Measurements from ENCODE around the gene PIGP.
A peak's percentile ranks its signal among the peaks of the same experiment; 100 is the strongest.
"Not testable (repeated sequence)": the region's sequence is repeated elsewhere in the genome, so short reads cannot be mapped to it uniquely, and the experiment has no call there.

Gene PIGP

GRCh38 chr21:37072988-37073416, at the start of gene PIGP, which contains the start of gene TTC3:
TSS of gene PIGP (minus strand) at chr21:37073071. CDS start at chr21:37072515, 556 bp downstream.
TSS of gene TTC3 (plus strand) at chr21:37073254. CDS start at chr21:37087258, 14,004 bp downstream.
- peak; percentile 98 to 99 (median 99) for DNase-seq

GRCh38 chr21:37119421-37120218, 46.7 kb upstream of the PIGP start:
- DNase-seq, result peak in 1 of 3 experiments; percentile 49

DNA sequence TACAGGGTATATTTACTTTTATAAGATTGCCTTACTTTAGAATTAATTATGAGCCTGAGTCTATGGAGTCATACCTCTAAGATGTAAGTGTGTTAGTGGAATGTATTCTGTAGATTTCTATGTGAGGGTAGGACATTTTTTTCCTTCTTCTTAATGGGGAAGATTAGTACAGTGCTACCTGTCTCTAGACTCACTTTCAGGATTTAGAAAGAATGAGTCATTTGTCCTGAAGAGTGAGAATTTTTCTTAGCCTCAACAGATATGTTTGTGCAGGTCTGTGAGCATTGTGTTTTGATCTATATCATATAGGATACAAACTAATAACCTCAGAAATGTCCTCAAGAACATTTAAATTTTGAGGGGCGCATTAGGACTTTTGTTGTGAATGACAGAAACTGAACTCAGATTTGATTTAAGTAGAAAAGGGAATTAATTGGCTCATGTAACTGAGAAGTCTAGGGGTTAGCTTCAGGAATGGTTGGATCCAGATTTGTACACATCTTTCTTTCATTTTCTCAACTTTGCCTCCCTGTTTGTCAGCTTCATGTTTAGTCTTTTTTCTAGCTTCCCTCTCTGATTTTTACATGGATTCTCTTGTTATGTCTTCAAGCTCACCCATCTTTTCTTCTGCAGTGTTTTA, 45.4 kb upstream of the PIGP start:
- DNase-seq, result no peak

GRCh38 chr21:37117204-37117603, 44.3 kb upstream of the PIGP start:
- no peak for DNase-seq

- DNase-seq, result not testable (repeated sequence)
These were observed 43.6 kb upstream of the PIGP start for GRCh38 chr21:37116459-37116858.

GRCh38 chr21:37114301-37114700, 41.4 kb upstream of the PIGP start:
- DNase-seq, result not testable (repeated sequence)

DNA sequence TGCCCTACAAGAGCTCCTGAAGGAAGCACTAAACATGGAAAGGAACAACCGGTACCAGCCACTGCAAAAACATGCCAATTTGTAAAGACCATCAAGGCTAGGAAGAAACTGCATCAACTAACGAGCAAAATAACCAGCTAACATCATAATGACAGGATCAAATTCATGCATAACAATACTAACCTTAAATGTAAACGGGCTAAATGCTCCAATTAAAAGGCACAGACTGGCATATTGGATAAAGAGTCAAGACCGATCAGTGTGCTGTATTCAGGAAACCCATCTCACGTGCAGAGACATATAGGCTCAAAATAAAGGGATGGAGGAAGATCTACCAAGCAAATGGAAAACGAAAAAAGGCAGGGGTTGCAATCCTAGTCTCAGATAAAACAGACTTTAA, 38.2 kb upstream of the PIGP start:
- DNase-seq, result not testable (repeated sequence)

DNA sequence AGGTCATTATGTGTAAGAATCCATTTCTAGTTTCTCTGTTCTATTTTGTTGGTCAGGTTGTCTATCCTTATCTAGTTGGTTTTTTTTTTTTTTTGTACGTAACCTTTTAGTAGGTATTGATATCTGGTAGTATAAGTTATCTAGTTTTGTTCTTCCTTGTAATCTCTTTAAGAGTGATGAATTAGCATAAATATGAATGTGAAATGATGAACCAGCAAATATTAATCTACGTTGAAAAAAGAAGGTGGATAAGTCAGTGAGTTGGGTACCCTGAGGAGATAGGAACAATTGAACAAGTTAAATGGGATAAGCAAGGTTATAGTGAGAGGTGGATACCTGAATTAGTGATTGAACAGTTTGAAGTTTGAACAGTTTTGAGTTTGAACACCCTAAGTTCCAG, 34.1 kb upstream of the PIGP start:
- no peak for DNase-seq

DNA sequence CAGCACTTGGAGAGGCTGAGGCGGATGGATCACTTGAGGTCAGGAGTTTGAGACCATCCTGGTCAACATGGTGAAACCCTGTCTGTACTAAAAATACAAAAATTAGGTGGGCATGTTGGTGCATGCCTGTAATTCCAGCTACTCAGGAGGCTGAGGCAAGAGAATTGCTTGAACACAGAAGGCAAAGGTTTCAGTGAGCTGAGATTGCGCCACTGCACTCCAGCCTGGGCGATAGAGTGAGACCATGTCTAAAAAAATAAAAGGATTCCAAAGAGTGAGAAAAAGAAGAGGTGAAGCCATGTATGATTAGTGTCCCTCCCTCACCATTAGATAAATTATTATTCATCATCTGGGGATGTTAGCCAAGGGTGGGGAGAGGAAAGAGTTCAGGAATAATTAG, 29.9 kb upstream of the PIGP start:
- not testable (repeated sequence) for DNase-seq

DNA sequence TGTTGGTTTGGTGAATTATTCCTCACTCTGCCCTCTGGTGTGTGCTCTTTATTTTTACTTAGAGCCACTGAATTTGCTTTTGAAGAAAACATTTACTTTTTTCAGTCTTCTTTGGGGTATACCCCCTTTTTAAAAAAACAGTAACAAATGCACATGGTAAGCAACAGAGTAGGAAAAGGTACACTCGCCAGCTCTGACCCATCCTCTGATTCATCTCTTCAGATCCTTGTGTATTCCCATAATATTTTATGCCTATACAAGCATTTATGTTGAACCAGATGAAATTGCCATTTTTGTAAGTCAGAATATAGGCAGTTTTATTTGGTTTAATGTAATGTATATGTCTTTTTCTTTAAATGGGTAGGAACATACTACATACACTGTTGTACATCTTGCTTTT, 28.5 kb upstream of the PIGP start:
- DNase-seq, result no peak

- no peak for DNase-seq
These were observed 27.4 kb upstream of the PIGP start for GRCh38 chr21:37100316-37100715.

GRCh38 chr21:37098751-37099150, 25.9 kb upstream of the PIGP start:
- no peak for DNase-seq

- DNase-seq, result no peak
These were observed 22.9 kb upstream of the PIGP start for GRCh38 chr21:37095821-37096220.

- no peak for DNase-seq
These were observed 21.1 kb upstream of the PIGP start for GRCh38 chr21:37093977-37094376.

- no peak for DNase-seq
These were observed 15.4 kb upstream of the PIGP start for GRCh38 chr21:37088186-37088735.

GRCh38 chr21:37087188-37087587, 14.3 kb upstream of the PIGP start:
- peak; percentile 22 to 76 (median 53) for DNase-seq

- DNase-seq, result no peak
These were observed 12.9 kb upstream of the PIGP start for GRCh38 chr21:37085726-37086125.

DNA sequence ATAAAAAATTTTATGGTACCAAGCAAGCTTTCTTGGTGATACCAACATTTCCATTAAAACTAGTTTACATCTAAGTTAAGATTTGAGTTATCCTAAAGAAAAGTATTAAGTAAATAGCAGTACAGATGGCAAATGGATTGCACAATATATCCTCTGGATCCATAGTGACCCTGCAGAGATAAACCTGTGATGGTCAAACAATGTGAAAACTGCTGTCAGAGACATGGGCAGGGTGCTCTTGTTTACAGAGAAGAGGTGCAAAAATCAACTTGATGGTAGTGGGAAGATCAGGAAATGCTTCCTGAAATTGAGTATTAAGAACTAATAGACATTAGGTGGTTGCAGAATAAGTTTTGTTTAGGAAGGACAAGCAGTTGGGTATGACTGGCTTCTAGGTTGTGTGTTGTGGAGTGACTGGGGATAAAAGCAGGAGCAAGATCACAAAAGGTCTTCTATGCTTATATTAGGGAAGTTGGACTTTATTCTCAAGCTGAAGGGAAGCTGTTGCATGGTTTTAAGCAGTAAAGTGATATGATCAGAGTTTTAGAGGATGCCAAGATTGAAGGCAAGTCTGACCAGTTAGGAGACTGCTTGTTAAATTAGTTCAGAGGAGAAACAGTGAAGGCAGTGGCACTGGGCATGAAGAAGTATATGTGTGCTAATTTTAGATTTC, 10.1 kb upstream of the PIGP start:
- DNase-seq, result no peak

- DNase-seq, result no peak
These were observed 9.5 kb upstream of the PIGP start for GRCh38 chr21:37082375-37082774.

DNA sequence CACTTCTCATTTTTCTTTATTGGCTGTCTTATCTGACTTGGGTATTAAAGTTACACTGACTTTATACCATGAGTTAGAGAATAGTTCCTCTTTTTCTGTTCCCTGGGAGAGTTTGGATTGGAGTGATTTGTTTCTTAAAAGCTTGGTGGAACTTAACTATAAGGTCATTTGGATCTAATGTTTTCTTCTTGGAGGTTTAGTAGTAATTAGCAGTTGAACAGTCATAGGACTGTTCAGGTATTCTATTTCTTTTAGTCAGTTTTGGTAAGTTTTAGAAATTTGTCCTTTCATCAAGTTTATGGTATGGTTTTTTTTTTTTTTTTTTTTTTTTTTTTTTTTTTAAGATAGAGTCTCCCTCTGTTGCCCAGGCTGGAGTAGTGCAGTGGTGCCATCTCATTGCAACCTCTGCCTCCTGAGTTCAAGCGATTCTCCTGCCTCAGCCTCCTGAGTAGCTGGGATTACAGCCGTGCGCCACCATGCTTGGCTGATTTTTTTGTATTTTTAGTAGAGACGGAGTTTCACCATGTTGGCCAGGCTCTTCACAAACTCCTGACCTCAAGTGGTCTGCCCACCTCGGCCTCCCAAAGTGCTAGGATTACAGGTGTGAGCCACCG, 6.4 kb upstream of the PIGP start:
- no peak for DNase-seq

- no peak for DNase-seq
These were observed 4.5 kb upstream of the PIGP start for GRCh38 chr21:37077403-37077802.

GRCh38 chr21:37076087-37076850, 3.4 kb upstream of the PIGP start:
- no peak for DNase-seq

All from NCI-H1417 (cell line).